NCI-H2029 treated with DMSO at 0.1 percent for 48 hours (cell line): ENCODE data around the gene LHPP.

Experiments
- DNase-seq: peaks from one replicate; lab custom pipeline; 2025; lab: John Stamatoyannopoulos, UW

Gene LHPP

GRCh38 chr10:124625831-124626238 lies 164.2 kb downstream of the LHPP start:
- DNase-seq = no peak

GRCh38 chr10:124626759-124627380 lies 165.2 kb downstream of the LHPP start:
- DNase-seq = no peak

GRCh38 chr10:124627866-124628675 lies 166.4 kb downstream of the LHPP start:
- DNase-seq = no peak

- DNase-seq = no peak
Measured at GRCh38 chr10:124628676-124629021, 167.0 kb downstream of the LHPP start.

- no peak for DNase-seq
Measured at GRCh38 chr10:124629415-124629814, 167.8 kb downstream of the LHPP start.

GRCh38 chr10:124629842-124630241 lies 168.2 kb downstream of the LHPP start:
- DNase-seq = no peak

GRCh38 chr10:124630551-124630950 lies 168.9 kb downstream of the LHPP start:
- DNase-seq = no peak

- DNase-seq = no peak
Measured at GRCh38 chr10:124632064-124632531, 170.5 kb downstream of the LHPP start.

- DNase-seq = no peak
Measured at GRCh38 chr10:124632566-124632965, 170.9 kb downstream of the LHPP start.

- no peak for DNase-seq
Measured at GRCh38 chr10:124636271-124636995, 174.8 kb downstream of the LHPP start.

GRCh38 chr10:124637091-124637700 lies 175.6 kb downstream of the LHPP start:
- no peak for DNase-seq

GRCh38 chr10:124637746-124638145 lies 176.1 kb downstream of the LHPP start:
- no peak for DNase-seq

GRCh38 chr10:124639206-124639605 lies 177.6 kb downstream of the LHPP start:
- DNase-seq = no peak

GRCh38 chr10:124639646-124640045 lies 178.0 kb downstream of the LHPP start:
- DNase-seq = no peak

GRCh38 chr10:124640056-124640455 lies 178.4 kb downstream of the LHPP start:
- no peak for DNase-seq

- no peak for DNase-seq
Measured at GRCh38 chr10:124640538-124641231, 179.1 kb downstream of the LHPP start.

GRCh38 chr10:124641282-124642087 lies 179.9 kb downstream of the LHPP start:
- no peak for DNase-seq

GRCh38 chr10:124642088-124642710 lies 180.6 kb downstream of the LHPP start:
- DNase-seq = peak; percentile 47

- DNase-seq = no peak
Measured at GRCh38 chr10:124643330-124644009, 181.8 kb downstream of the LHPP start.

- DNase-seq = no peak
Measured at GRCh38 chr10:124644236-124644635, 182.6 kb downstream of the LHPP start.
